ENCODE results near the gene KSR1.
"Not testable (repeated sequence)": the region's sequence is repeated elsewhere in the genome, so short reads cannot be mapped to it uniquely, and the experiment has no call there.

KSR1 gene

DNA sequence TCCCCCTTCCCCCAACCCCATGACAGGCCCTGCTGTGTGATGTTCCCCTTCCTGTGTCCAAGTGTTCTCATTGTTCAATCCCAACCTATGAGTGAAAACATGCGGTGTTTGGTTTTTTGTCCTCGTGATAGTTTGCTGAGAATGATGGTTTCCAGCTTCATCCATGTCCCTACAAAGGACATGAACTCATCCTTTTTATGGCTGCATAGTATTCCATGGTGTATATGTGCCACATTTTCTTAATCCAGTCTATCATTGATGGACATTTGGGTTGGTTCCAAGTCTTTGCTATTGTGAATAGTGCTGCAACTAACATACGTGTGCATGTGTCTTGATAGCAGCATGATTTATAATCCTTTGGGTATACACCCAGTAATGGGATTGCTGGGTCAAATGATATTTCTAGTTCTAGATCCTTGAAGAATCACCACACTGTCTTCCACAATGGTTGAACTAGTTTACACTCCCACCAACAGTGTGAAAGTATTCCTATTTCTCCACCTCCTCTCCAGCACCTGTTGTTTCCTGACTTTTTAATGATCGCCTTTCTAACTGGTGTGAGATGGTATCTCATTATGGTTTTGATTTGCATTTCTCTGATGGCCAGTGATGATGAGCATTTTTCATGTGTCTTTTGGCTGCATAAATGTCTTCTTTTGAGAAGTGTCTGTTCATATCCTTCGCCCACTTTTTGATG lies 28.9 kb upstream of the KSR1 start:
- DNase-seq = not testable (repeated sequence)

DNA sequence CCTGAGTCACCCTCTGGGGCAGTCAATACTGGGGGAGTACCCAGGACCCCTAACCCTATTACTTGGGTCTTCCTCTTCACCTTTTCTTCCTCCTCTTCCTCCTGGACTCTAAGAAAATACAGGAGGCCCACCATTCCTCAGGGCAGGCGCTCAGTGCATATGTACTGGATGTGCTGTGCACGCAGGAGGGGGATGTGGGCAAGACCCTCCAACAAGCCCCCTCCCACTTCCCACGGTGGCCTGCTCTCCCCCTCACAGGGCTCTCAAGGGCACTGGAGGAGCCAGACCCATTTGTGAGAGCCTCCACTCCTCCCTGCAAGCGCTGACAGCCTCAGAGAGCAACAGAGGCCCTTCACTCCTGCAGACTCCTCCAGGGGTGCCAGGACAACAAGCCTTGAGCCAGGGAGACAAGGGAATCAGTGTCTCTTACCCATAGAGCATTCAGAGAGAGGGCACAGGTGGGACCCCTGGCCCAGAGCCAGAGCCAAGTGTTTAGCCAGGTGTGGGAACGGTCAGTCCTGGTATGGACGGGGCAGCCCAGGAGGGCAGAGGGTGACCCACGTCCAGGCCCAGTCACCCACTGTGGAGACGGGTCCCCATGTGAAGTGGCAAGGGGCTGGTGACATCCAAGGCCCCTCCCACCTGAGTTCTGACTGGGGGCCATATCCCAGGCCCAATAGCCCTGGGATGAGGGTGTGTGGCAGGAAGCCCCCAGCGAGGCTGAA lies 27.3 kb upstream of the KSR1 start:
- DNase-seq = no peak

DNA sequence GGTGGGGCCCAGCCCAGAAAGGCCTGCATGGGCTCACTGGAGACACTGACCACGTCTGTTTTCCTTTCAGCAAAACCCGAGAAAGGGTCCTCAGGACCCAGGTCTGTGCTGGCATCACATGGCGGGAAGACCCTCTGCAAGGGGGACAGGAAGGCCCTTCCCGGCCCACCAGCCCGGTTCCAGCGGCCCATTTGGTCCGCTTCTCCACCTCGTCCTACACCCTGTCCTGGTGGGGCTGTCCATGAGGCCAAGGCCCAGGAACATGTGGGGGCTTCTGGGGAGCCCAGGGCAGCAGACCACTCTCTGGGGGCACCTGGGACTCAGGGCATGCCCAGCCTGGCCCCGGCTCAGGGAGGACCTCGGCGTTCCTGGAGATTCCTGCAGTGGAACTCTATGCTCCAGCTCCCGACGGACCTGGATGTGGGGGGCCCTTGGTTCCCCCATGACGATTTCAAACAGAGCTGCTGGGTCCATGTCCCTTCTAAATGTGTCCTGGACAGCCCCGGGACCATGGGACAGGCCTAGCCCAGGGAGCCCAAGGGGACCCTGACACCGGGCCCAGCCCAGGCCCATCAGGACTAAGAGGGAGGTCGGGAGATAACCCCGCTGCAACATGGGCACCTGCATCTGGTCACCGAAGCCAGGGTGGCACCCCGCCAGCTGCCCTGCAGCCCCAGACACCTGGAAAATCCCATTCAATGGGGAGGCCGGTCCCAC lies 26.4 kb upstream of the KSR1 start:
- DNase-seq = no peak

DNA sequence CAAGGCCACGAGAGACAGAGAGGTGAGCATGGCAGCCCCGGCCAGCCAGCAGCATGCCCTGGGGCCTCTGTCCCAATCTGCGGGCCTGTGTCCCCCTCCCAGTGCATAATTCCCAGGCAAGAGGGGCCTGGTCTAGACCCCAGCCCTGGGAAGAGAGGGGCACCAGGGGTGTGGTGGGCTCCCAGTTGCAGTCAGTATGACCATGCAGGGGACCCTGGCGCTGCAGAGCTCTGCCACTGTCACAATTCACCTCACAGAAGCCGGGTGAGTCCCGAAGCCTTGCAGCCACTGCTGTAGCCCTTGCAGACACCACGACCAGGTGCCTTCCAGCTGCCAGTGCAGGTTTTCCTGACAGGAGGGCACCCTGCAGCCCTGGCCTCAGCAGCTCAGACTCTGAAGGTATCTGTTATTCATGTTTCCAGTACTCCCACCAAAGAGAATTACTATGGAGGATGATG lies 25.8 kb upstream of the KSR1 start:
- no peak for DNase-seq

DNA sequence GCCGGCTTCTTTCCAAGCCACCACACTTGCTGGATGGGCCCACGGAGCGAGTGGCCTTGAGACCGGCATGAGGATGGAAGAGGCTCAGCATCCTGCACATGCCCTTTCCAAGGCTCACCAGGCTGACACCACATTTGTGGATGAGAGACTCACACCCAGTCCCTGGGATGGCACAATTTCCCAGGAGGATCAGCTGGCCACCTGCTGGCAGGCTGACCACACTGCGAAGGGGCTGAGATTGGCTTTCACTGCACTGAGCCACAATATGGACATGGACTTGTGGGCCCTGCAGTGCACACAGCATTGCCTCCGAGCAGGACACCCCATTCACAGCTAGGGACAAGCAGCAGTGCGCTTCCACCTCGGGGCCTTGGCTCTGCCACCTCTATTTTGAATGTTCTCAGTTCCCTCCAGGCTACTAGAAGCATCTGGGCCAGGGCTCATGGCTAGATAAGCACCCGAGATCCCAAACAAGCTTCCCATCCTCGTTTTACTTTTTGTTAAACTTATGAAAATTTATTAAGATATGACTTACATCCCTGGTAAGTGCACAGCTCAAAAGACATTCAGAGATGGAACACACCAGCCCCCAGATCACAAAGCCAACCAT lies 25.3 kb upstream of the KSR1 start:
- DNase-seq = no peak

DNA sequence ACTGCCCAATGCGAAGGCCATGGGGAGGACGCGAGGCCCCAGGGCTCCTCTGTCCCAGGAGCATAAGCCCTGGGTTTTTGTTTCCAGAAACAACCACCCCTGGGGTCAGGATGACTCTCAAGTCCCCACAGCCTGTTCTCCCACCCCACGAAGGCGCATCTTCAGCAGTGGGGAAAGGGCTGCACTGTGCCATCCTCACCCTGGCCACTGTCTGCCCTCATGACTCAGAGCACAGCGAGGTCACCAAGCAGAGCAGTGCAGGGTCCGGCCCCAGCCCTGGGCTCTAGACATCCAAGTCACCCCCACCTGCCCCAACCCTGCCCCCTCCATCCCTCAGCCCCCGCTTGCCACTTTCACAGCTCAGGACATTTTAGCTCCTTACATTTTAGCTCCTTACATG lies 22.7 kb upstream of the KSR1 start:
- no peak for DNase-seq

DNA sequence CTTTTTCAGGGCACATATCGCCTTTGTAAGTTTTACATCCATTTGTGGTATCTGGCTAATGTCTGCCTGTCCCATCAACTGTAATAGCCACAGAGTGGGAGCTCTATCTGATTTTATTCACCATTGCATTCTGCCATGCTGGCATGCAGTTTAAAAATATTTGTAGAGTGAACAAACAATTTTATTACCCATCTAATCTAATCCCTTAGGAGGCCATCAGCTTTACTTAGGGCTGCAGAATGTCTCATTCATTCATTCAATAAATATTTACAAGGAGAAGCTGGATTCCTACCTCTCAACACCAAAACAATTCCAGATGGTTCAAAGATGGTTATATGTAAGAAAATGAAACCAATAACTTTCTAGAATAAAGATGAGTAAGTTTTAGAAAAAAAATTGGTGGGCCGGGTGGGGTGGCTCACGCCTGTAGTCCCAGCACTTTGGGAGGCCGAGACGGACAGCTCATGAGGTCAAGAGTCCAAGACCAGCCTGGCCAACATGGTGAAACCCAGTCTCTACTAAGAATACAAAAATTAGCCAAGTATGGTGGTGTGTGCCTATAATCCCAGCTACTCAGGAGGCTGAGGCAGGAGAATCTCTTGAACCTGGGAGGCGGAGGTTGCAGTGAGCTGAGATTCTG lies 20.7 kb upstream of the KSR1 start:
- not testable (repeated sequence) for DNase-seq

DNA sequence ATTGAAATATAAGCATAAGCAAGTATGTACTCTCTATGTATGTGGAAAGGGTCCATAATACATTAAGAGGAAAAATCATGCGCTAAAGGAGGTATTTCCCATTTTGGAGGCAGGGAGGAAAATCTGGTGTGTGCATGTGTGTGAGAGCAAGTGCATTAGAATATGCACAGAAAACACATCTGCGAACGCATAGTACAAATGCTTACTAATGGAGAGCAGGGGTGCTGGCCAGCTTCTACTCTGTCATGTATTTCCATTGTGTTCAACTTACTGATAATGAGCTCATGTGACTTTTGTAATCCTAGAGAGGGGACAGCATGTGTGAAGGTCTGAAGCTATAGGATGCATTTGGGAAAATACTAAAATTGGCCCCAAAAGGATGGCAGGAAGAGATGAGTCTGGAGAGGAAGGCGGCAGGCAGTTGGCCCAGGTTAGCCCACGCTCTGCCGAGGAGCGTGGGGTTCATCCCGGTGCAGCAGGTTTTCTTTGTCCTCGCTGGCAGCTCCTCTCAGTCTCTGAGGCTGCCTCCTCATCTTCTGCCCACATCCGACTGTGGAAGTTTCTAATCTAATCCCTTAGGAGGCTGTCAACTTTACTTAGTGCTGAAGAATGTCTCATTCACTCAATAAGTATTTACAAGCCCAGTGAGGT lies 17.8 kb upstream of the KSR1 start:
- DNase-seq = no peak

DNA sequence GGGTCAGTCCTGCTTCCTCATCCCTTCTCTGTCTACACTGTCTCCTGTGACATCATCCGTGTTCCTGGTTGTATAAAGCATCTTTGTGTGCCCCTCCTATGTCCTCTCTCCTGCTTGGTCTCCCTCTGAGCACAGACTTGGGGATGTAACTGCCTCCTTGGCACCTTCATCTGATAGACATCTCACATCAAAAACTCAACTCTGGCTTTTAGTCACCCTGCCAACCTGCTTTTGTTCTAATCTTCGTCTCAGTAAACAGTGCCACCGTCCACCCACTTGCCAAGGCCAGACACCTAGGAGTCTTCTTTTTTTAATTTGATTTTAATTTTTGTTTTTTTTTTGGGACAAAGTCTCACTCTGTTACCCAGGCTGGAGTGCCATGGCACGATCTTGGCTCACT lies 16.9 kb upstream of the KSR1 start:
- DNase-seq = no peak

DNA sequence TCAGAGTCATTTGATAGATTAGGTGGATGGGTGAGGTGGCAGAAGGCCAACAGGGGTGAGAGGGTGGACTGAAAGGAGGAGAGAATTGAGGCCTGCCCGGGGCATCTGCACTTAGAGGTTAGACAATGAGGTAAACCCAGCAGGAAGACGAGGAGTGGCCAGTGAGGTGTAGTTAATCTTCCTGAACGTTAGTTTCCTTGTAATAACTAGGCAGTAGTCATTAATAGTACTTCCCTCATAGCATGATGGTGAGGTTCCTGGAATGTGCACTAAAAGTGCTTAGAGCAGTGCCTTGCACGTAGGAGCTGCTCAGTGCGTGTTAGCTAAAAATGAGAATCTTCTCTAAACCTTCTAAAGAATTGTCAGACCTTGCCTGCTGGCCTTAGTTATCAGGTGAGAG lies 13.5 kb upstream of the KSR1 start:
- DNase-seq = no peak

DNA sequence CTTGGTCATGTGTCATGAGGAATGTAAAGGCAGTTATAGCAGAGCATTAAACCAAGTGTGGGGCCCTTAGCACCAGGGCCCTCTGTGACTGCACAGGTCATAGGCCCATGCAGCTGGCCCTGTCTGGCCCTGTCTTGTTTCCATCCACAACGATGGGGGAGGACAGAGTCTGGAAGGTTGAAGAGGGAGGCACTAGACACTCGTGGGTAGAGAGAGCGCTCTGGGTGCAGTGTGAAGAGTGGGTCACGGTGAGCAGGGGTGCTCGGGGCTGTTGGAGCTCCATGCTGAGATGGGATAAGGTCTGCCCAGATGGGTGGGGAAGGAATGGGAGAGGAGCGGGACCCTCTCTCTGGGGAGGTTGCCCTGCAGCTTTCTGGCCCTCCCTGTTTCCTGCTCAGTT lies 12.8 kb upstream of the KSR1 start:
- DNase-seq = no peak

DNA sequence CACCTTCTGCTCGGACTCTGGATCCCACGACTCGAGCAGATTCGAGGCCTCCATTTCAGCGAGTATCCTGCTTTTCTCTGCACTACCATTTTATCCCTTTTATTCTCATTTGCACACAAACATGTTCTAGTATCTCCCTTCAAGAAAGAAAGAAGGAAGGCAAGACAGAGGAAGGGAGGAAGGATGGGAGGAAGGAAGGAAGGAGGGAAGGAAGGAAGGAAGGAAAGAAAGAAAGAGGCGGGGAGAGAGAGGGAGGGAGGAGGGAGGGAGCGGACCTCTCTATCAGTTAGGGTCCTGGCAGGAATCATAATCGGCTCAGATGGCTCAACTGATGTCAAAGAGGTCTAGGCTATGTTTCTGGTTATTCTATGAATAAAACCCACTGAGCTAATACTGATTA lies 10.3 kb upstream of the KSR1 start:
- no peak for DNase-seq

DNA sequence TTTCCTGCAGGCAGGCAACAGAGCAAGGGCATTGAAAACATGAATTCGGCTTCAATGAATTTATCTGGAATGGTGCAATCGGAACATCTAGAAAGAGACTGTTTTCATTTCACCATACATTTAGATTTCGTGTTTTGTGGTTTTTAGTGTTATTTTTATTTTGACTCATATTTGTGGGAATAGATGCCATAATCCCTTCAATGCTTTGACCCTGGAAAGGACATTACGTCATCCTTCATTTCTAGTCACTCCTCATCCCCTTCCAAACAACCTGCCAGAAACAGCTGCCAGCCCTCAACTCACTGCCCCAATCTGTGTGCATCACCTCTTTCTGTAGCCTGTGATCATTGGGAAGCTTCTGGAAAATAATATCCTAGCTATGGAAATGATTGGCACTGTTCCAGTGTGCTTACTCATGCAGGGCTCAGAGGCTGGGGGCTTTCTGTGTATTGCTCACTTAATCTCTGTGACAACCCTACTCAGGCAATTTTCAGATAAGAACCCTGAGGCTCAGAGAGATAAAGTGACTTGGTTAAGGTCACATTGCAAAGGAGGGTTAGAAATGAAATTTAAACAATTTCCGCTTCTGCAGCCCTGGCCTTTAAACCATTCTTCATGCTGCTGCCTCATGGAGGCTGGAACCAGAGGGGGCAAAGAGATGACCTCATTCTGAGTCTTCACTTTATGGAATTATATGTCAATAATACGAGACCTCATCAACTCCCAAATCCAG lies 9.5 kb upstream of the KSR1 start:
- no peak for DNase-seq

DNA sequence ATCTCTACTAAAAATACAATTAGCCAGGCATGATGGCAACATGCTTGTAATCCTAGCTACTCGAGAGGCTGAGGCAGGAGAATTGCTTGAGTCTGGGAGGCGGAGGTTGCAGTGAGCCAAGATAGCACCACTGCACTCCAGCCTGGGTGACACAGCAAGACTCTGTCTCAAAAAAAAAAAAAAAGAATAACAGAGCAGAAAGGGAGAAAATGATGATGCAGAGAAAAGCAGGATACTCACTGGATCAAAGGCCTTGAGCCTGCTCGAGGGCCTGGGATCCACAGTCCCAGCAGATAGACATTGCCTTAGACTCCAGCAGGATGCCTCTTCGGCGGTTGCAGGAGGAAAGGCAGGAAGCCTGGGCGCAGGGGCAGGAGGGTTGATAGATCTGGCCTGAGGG lies 7.7 kb upstream of the KSR1 start:
- DNase-seq = not testable (repeated sequence)

DNA sequence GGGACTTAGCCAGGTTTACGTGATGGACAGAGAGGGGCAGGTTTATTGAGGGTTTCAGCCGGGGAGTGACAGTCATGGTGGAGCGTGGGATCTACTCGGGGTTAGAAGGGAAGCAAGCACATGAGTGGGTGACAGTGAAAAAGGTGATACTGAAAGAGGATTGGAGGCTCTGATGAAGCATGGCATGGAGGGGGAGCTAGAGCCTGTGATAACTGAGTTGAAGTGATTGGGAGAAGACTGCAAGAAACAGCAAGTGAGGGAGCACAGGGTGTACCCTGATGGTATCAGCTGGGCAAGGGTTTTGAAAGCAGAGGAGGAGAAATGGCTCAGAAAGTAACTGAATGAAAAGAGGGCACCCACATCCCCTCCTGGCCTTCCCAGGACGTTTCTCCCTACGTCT lies 6.7 kb upstream of the KSR1 start:
- no peak for DNase-seq

DNA sequence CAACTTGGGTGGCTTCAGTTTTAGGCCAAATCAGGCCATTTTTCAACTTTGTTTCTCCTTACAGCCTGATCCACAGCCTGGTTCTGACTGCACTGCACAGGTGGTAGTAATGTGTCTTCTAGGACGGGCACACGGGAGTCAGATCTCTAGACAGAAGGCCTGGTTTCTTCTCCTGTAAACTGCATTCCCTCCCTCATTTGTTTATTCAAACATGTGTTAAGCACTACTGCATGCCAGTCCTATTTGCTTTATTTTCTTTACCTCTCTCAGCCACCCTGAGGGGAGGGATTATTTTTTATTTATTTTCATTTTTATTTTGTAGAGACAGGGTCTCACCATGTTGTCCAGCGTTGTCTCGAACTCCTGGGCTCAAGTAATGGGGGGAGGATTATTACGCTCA lies 6.3 kb upstream of the KSR1 start:
- DNase-seq = no peak

DNA sequence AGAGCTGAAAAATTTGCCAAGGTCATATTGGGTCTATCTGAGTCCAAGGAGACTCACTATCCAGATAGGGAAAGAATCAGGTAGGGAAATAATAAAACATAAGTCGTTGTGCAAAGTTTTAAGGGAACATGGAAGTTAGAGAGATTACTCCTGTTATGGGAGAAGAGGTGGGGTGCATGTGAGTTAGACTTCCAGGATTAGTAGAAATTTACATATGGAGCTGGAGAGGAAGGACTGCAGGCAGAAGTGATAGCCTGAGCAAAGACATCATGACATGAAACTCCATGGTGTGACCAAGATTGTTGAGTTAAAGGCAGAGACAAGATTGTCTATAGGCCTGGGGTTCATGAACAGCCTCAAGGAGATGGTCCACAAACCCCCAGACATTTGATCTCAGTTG lies 5.8 kb upstream of the KSR1 start:
- no peak for DNase-seq

DNA sequence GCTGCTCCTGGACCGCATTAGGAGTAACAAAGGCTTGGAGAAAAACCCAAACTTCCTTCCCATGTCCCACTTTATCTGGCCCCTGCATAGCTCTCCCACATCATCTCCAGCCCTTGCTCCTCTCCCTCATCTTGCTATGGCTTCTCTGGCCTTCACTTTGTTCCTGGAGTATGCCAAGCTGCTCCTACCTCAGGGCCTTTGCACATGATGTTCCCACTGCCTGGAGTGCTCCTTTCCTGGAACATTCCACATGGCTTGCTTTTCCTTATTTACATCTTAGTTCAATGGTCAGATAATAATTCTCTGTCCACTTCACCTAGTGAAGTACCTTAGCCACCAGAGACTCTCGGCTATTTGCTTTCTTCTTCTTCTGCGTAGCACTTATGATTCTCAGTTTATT lies 4.3 kb upstream of the KSR1 start:
- no peak for DNase-seq

DNA sequence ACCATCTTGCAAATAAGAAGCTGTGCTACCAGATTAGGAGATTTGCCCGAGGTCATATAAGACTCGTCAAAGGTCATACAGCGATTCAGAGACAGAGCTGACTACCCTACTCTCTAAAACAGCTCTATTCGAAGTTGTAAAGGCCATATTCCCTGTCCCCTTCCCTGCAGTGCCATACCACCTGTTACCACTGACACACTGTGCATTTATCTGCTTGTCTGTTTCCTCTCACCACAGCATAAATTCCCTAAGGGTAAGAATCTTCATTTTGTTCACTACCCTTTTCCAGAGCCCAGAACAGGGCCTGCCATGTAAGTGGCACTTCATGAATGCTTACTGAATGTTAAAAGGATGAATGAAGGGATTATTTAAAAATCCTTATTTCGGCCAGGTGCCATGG lies 3.4 kb upstream of the KSR1 start:
- DNase-seq = no peak

DNA sequence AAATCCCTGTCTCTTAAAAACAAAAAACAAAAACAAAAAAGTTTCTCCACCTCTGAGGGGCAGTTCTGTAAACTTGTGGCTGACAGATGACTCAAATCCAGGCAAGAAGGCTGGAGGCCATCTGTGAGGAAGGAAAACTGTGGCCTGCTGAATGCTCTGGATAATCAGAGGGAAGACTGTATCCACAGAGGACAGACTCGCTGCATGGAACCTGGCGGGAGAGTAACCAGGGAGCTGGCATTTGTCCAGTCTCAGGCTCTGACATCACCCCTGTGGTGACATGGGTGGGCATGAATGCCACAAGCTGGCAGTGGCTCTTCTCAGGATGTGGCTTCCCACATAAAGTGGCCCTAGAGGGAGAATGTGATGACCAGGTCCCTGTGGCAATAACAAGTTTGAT lies 2.8 kb upstream of the KSR1 start:
- DNase-seq = no peak

DNA sequence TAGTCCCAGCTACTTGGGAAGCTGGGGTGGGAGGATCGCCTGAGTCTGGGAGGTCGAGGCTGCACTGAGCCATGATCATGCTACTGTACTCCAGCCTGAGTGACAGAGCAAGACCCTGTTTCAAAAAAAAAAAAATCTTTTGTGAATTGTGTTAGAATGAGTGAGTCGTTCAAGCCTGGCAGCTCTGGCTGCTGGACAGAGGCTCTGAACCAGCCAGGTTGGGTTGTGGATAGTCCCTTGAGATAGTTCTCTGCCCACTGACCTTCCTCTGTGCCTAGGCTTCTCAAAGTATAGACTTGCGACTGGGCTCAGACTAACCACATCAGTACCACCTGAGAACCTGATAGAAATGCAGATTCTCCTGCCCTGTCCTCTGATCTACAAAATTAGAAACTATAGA lies 2.2 kb upstream of the KSR1 start:
- no peak for DNase-seq
